KMS-11 (cell line): ENCODE data around the gene LMCD1.

ENCODE experiments used
- H2AFZ ChIP-seq: fragments of 200-600 bp; sonication (generic); 2 replicates; pipeline ENCODE4 v1.6.1; 2016; ENCODE audit warnings: antibody characterized with exemption, mixed run types, low read depth
- H3K27ac ChIP-seq: fragments of 200-600 bp; sonication (generic); 2 replicates; pipeline ENCODE4 v1.6.1; 2016; ENCODE audit warnings: mild to moderate bottlenecking, mixed run types
- H3K27me3 ChIP-seq: fragments of 200-600 bp; sonication (generic); 2 replicates; pipeline ENCODE4 v1.6.1; 2017; ENCODE audit warnings: mild to moderate bottlenecking, low read depth, mixed run types, moderate library complexity; ENCODE audit not compliant: insufficient read depth
- H3K36me3 ChIP-seq: fragments of 200-600 bp; sonication (generic); 2 replicates; pipeline ENCODE4 v1.6.1; 2017; ENCODE audit warnings: mild to moderate bottlenecking, mixed run types; ENCODE audit not compliant: insufficient read depth
- H3K4me1 ChIP-seq: fragments of 200-600 bp; sonication (generic); 2 replicates; pipeline ENCODE4 v1.6.1; 2016; ENCODE audit warnings: mild to moderate bottlenecking, low read depth, mixed run types; ENCODE audit not compliant: poor library complexity, severe bottlenecking
- H3K4me2 ChIP-seq: fragments of 200-600 bp; sonication (generic); 2 replicates; pipeline ENCODE4 v1.7.0; 2016; ENCODE audit warnings: mild to moderate bottlenecking, mixed run types
- H3K4me3 ChIP-seq: fragments of 200-600 bp; sonication (generic); IDR thresholded peaks from 2 replicates; pipeline ENCODE4 v1.6.1; 2017; ENCODE audit warnings: low read depth, low read length, mixed read lengths; ENCODE audit not compliant: insufficient read depth
- H3K79me2 ChIP-seq: fragments of 200-600 bp; sonication (generic); 2 replicates; pipeline ENCODE4 v1.6.1; 2016; ENCODE audit warnings: low read depth, mixed run types; ENCODE audit not compliant: insufficient read depth
- H3K9ac ChIP-seq: fragments of 200-600 bp; sonication (generic); 2 replicates; pipeline ENCODE4 v1.6.1; 2016; ENCODE audit warnings: mild to moderate bottlenecking, mixed run types
- H4K20me1 ChIP-seq: fragments of 200-600 bp; sonication (generic); 2 replicates; pipeline ENCODE4 v1.6.1; 2016; ENCODE audit warnings: mild to moderate bottlenecking, mixed run types; ENCODE audit not compliant: insufficient read depth
- CTCF ChIP-seq: fragments of 200-600 bp; sonication (generic); conservative IDR thresholded peaks from 2 replicates; pipeline ENCODE4 v1.6.1; 2017; ENCODE audit warnings: low read depth, mild to moderate bottlenecking, antibody characterized with exemption, low read length, moderate library complexity, mixed read lengths

The LMCD1 gene

GRCh38 chr3:8484409-8485140, 17.0 kb upstream of the LMCD1 start:
- no peak overlapping the region for H2AFZ ChIP-seq
- no peak overlapping the region for H3K4me2 ChIP-seq
- no peaks in the 10 kb centered on the region for H3K27me3 ChIP-seq
- no peak overlapping the region for H3K4me3 ChIP-seq
- no peaks in the 10 kb centered on the region for H3K79me2 ChIP-seq
- no peaks in the 10 kb centered on the region for H4K20me1 ChIP-seq
- H3K9ac ChIP-seq = no peak overlapping the region
- TF ChIP-seq CTCF = no peak
- H3K4me1 ChIP-seq = no peaks in the 10 kb centered on the region
- no peaks in the 10 kb centered on the region for H3K36me3 ChIP-seq
- H3K27ac ChIP-seq = no peak overlapping the region

- Histone ChIP-seq H2AFZ (no peak overlapping the region), H3K27me3 (no peaks in the 10 kb centered on the region), H3K27ac (no peak overlapping the region), H3K79me2 (no peaks in the 10 kb centered on the region), H3K9ac (no peak overlapping the region), H3K4me1 (no peaks in the 10 kb centered on the region), H3K36me3 (no peaks in the 10 kb centered on the region), H4K20me1 (no peaks in the 10 kb centered on the region), H3K4me3 (no peak overlapping the region), H3K4me2 (no peak overlapping the region)
- TF ChIP-seq CTCF = no peak
These were observed 16.3 kb upstream of the LMCD1 start for GRCh38 chr3:8485141-8485870.

GRCh38 chr3:8485943-8486342, 15.7 kb upstream of the LMCD1 start:
- Histone ChIP-seq H3K4me2 (no peak overlapping the region), H3K9ac (no peak overlapping the region), H3K4me1 (no peaks in the 10 kb centered on the region), H3K27me3 (no peaks in the 10 kb centered on the region), H3K4me3 (no peak overlapping the region), H3K79me2 (no peaks in the 10 kb centered on the region), H3K36me3 (no peaks in the 10 kb centered on the region), H4K20me1 (no peaks in the 10 kb centered on the region), H3K27ac (no peak overlapping the region), H2AFZ (no peak overlapping the region)
- no peak for TF ChIP-seq CTCF

- Histone ChIP-seq H3K27ac (no peak overlapping the region), H3K4me1 (no peaks in the 10 kb centered on the region), H3K9ac (no peak overlapping the region), H3K4me3 (no peak overlapping the region), H3K4me2 (no peak overlapping the region), H3K27me3 (no peaks in the 10 kb centered on the region), H2AFZ (no peak overlapping the region), H3K79me2 (no peaks in the 10 kb centered on the region), H3K36me3 (no peaks in the 10 kb centered on the region), H4K20me1 (no peaks in the 10 kb centered on the region)
- no peak for TF ChIP-seq CTCF
These were observed 15.2 kb upstream of the LMCD1 start for GRCh38 chr3:8486434-8486833.
